ELR (cell line): ENCODE data around the gene PSD.

ENCODE experiments used
- DNase-seq: peaks from one replicate; pipeline ENCODE4 v3.0.0-alpha.2; 2015; ENCODE audit warnings: low read depth

Gene PSD

GRCh38 chr10:102389894-102390293, 28.7 kb downstream of the PSD start:
- no peak for DNase-seq

- no peak for DNase-seq
These were observed 33.8 kb downstream of the PSD start for GRCh38 chr10:102384606-102385429.

GRCh38 chr10:102384053-102384452, 34.5 kb downstream of the PSD start:
- DNase-seq: peak; percentile 35

- no peak for DNase-seq
These were observed 35.7 kb downstream of the PSD start for GRCh38 chr10:102382871-102383270.

GRCh38 chr10:102381983-102382382, 36.6 kb downstream of the PSD start:
- DNase-seq: no peak

- no peak for DNase-seq
These were observed 39.2 kb downstream of the PSD start for GRCh38 chr10:102379383-102379782.

GRCh38 chr10:102376901-102377300, 41.7 kb downstream of the PSD start:
- no peak for DNase-seq

- DNase-seq: no peak
These were observed 42.7 kb downstream of the PSD start for GRCh38 chr10:102375867-102376266.

- no peak for DNase-seq
These were observed 43.3 kb downstream of the PSD start for GRCh38 chr10:102375250-102375649.

GRCh38 chr10:102371295-102371694, 47.3 kb downstream of the PSD start:
- DNase-seq: no peak

GRCh38 chr10:102368077-102368476, 50.5 kb downstream of the PSD start:
- peak; percentile 25 for DNase-seq

GRCh38 chr10:102367441-102367840, 51.1 kb downstream of the PSD start:
- DNase-seq: peak; percentile 45

- peak; percentile 28 for DNase-seq
These were observed 59.7 kb downstream of the PSD start for GRCh38 chr10:102358712-102359382.

- no peak for DNase-seq
These were observed 64.1 kb downstream of the PSD start for GRCh38 chr10:102354451-102354850.
